K562 (cell line): ENCODE measurements around the gene GIMAP6. TPM values are rescaled to one million over a fixed set of nuclear protein-coding genes. Genes with fewer than 3 reads are reported as not detected.

ENCODE experiments used
- ATAC-seq: fragments of 200-7000 bp; cut with Tn5 transposase; 3 replicates; pipeline ENCODE4 v1.9.1; 2020; ENCODE audit warnings: moderate library complexity
- BruUV-seq: library from RNA; stranded (reverse); fragments of 400-500 nt; replicated peaks from 2 replicates; lab custom pipeline; 2021; lab: Mats Ljungman, UMichigan
- CTCF ChIA-PET: fragments of 300-600 bp; formaldehyde crosslinking; extraction: SDS; loops from one replicate; lab custom pipeline; 2021; ENCODE audit warnings: low intra/inter-chr PET ratio; lab: Yijun Ruan, JAX
- POLR2A ChIA-PET: fragments of 300-600, 350-650 bp; sonication (Branson Sonifier 250); formaldehyde crosslinking; extraction: SDS; loops from one replicate; lab custom pipeline; 2021; ENCODE audit warnings: antibody characterized with exemption, inconsistent platforms; lab: Yijun Ruan, JAX
- DNase-seq, 4 experiments: peaks; one replicate each; pipeline versions ENCODE4 v3.0.0 to v3.0.0-alpha.2; 2011 to 2018; ENCODE audit warnings: low spot score in 3 of 4, mixed read lengths in 3 of 4; ENCODE audit errors: extremely low read depth in 1 of 4
- FAIRE-seq: peaks from 2 replicates; lab custom pipeline; 2011; peaks lifted over from hg19 to GRCh38; lab: Jason Lieb, UNC
- H2AFZ ChIP-seq: 2 replicates; pipeline ENCODE4 v1.6.0; 2011; ENCODE audit warnings: low read depth, low read length, control low read depth, inconsistent platforms
- H3K27ac ChIP-seq: fragments of 200-600 bp; 3 replicates; pipeline ENCODE4 v1.8.0; 2011; ENCODE audit warnings: low read depth, mild to moderate bottlenecking, control low read depth, inconsistent platforms, low read length, moderate library complexity, mixed read lengths; ENCODE audit errors: extremely low read depth
- H3K27me3 ChIP-seq, 2 experiments: fragments of 300-600 bp in 1 of 2; 2 replicates in 1 of 2; 3 replicates in 1 of 2; pipeline versions ENCODE4 v1.6.0 to v1.8.0; 2011; ENCODE audit warnings: inconsistent platforms in 2 of 2, low read length in 2 of 2, mild to moderate bottlenecking in 1 of 2, mixed read lengths in 1 of 2, moderate library complexity in 1 of 2; ENCODE audit not compliant: control insufficient read depth in 2 of 2, insufficient read depth in 2 of 2
- H3K36me3 ChIP-seq: fragments of 300-600 bp; 3 replicates; pipeline ENCODE4 v1.8.0; 2011; ENCODE audit warnings: mild to moderate bottlenecking, low read length, inconsistent platforms; ENCODE audit not compliant: control insufficient read depth, insufficient read depth
- H3K4me1 ChIP-seq, 2 experiments: fragments of 200-600 bp in 1 of 2; replicated peaks in 1 of 2; 2 replicates in 1 of 2; 3 replicates in 1 of 2; pipeline versions ENCODE4 v1.5.1 to v1.8.0; 2011; ENCODE audit warnings: inconsistent platforms in 2 of 2, low read length in 2 of 2, mild to moderate bottlenecking in 1 of 2, mixed read lengths in 1 of 2, moderate library complexity in 1 of 2; ENCODE audit not compliant: control insufficient read depth in 2 of 2, insufficient read depth in 2 of 2
- H3K4me2 ChIP-seq: 2 replicates; pipeline ENCODE4 v1.6.1; 2011; ENCODE audit warnings: low read length, control low read depth, inconsistent platforms, mixed read lengths; ENCODE audit not compliant: insufficient read depth
- H3K4me3 ChIP-seq: fragments of 200-600 bp; sonication (generic), shearing (Covaris generic); 2 replicates; pipeline ENCODE4 v1.5.1; 2016; ENCODE audit warnings: control low read depth, inconsistent platforms
- H3K79me2 ChIP-seq: fragments of 200-600 bp; 3 replicates; pipeline ENCODE4 v1.8.0; 2011; ENCODE audit warnings: low read length, inconsistent platforms; ENCODE audit not compliant: control insufficient read depth, insufficient read depth
- H3K9ac ChIP-seq, 2 experiments: 2 replicates each; pipeline versions ENCODE4 v1.6.0 to v1.6.1; 2011; ENCODE audit warnings: low read depth in 2 of 2, low read length in 2 of 2, control low read depth in 1 of 2, inconsistent platforms in 1 of 2, mild to moderate bottlenecking in 1 of 2, mixed read lengths in 1 of 2; ENCODE audit not compliant: insufficient read depth in 1 of 2
- H3K9me1 ChIP-seq: one replicate; pipeline ENCODE4 v1.6.0; 2011; ENCODE audit warnings: inconsistent platforms, mild to moderate bottlenecking, low read length, moderate library complexity; ENCODE audit not compliant: control insufficient read depth, insufficient read depth
- H3K9me3 ChIP-seq: replicated peaks from 2 replicates; pipeline ENCODE4 v1.5.1; 2011; ENCODE audit warnings: low read depth, low read length, inconsistent platforms; ENCODE audit not compliant: control insufficient read depth, insufficient read depth
- H4K20me1 ChIP-seq: replicated peaks from 2 replicates; pipeline ENCODE4 v1.6.1; 2011; ENCODE audit warnings: low read length, inconsistent platforms, mixed read lengths; ENCODE audit not compliant: control insufficient read depth, insufficient read depth
- ATF1 ChIP-seq, 2 experiments: fragments of 450-650 bp in 1 of 2; IDR thresholded peaks; 2 replicates each; pipeline ENCODE4 v1.6.1; 2016; ENCODE audit warnings: missing compliant biosample characterization in 1 of 2, missing genetic modification characterization in 1 of 2
- CCNT2 ChIP-seq: IDR thresholded peaks from 2 replicates; pipeline ENCODE4 v1.6.1; 2011; ENCODE audit warnings: borderline replicate concordance, low read depth, mild to moderate bottlenecking, moderate library complexity, mixed read lengths, low read length; ENCODE audit not compliant: insufficient read length; ENCODE audit errors: extremely low read depth
- CHD2 ChIP-seq: IDR thresholded peaks from 2 replicates; pipeline ENCODE4 v1.6.1; 2011; ENCODE audit warnings: low read depth, low read length
- E2F6 ChIP-seq, 2 experiments: IDR thresholded peaks; 2 replicates each; pipeline ENCODE4 v1.6.1; 2011; ENCODE audit warnings: borderline replicate concordance in 1 of 2, control low read depth in 1 of 2, low read depth in 1 of 2, low read length in 1 of 2, mild to moderate bottlenecking in 1 of 2, mixed read lengths in 1 of 2, moderate library complexity in 1 of 2; ENCODE audit not compliant: insufficient read depth in 1 of 2, insufficient read length in 1 of 2, poor library complexity in 1 of 2, severe bottlenecking in 1 of 2; ENCODE audit errors: extremely low read depth in 1 of 2
- ETS1 ChIP-seq: conservative IDR thresholded peaks from 2 replicates; pipeline ENCODE4 v1.6.1; 2011; ENCODE audit warnings: low read depth, mild to moderate bottlenecking, low read length; ENCODE audit not compliant: control insufficient read depth
- KHSRP ChIP-seq: fragments of 450-650 bp; IDR thresholded peaks from 2 replicates; pipeline ENCODE4 v1.6.1; 2017
- KLF6 ChIP-seq: fragments of 250-450 bp; sonication (Bioruptor Pico); IDR thresholded peaks from 2 replicates; pipeline ENCODE4 v1.4.0; 2020; ENCODE audit warnings: mild to moderate bottlenecking, moderate library complexity, borderline replicate concordance
- MEF2A ChIP-seq: IDR thresholded peaks from 2 replicates; pipeline ENCODE4 v1.6.1; 2011; ENCODE audit warnings: low read depth, mild to moderate bottlenecking, low read length, moderate library complexity; ENCODE audit not compliant: control insufficient read depth
- MNT ChIP-seq, 2 experiments: fragments of 450-650 bp; conservative IDR thresholded peaks; 2 replicates each; pipeline ENCODE4 v1.6.1; 2017; ENCODE audit warnings: mild to moderate bottlenecking in 2 of 2, moderate library complexity in 2 of 2
- SNIP1 ChIP-seq: fragments of 450-650 bp; IDR thresholded peaks from 2 replicates; pipeline ENCODE4 v1.7.1; 2017; ENCODE audit warnings: low read depth, mild to moderate bottlenecking
- ZBTB8A ChIP-seq: fragments of 450-650 bp; IDR thresholded peaks from 2 replicates; pipeline ENCODE4 v1.6.1; 2018; ENCODE audit warnings: mild to moderate bottlenecking, moderate library complexity; ENCODE audit not compliant: partially characterized antibody
- ZC3H4 ChIP-seq: sonication (generic); formaldehyde crosslinking; IDR thresholded peaks from 2 replicates; pipeline ENCODE4 v1.9.0; 2021; ENCODE audit warnings: missing genetic modification reagents, borderline replicate concordance
- ZNF212 ChIP-seq: fragments of 450-650 bp; formaldehyde crosslinking; IDR thresholded peaks from 2 replicates; pipeline ENCODE4 v1.4.0; 2020; ENCODE audit warnings: mild to moderate bottlenecking
- ZNF239 ChIP-seq: fragments of 250-450 bp; sonication (Bioruptor Pico); IDR thresholded peaks from 2 replicates; pipeline ENCODE4 v1.4.0; 2020; ENCODE audit warnings: mild to moderate bottlenecking
- ZNF79 ChIP-seq: fragments of 250-450 bp; sonication (Bioruptor Pico); IDR thresholded peaks from 2 replicates; pipeline ENCODE4 v1.4.0; 2020; ENCODE audit warnings: low read depth, mild to moderate bottlenecking, moderate library complexity
- WGBS: fragments of 100-300 bp; shearing (Covaris generic); methylation state at CpG from one replicate; pipeline ENCODE4 v1.1.6; 2016; ENCODE audit warnings: low coverage, mixed read lengths; ENCODE audit not compliant: insufficient coverage; ENCODE audit errors: missing lambda C conversion rate; 5-methylcytosine and 5-hydroxymethylcytosine counted together
- in situ Hi-C: fragments of 300-500 bp; cut with MboI; formaldehyde crosslinking; loops from 4 replicates; pipeline ENCODE4 v1.15.0; 2018; ENCODE audit warnings: inconsistent platforms, mixed read lengths
- intact Hi-C: fragments of 100-400 bp; cut with micrococcal nuclease; formaldehyde crosslinking; loops from 2 replicates; pipeline ENCODE4 v1.14.2; 2022
- polyA plus RNA-seq, 8 experiments: library from polyadenylated mRNA; depleted of rRNA in 4 of 8; stranded (reverse) in 5 of 8; unstranded in 3 of 8; fragments of >200 nt; fragmentation: Nextera tagmentation in 2 of 8; fragmentation: Illumina TruSeq in 1 of 8; extraction: Ambion mirVana in 2 of 8; extraction: Trizol in 1 of 8; gene quantifications; 2 replicates each; pipeline versions ENCODE4 v1.2.1 to v1.2.3, GENCODE V29; 2011 to 2014; ENCODE audit warnings: inconsistent platforms in 1 of 8, missing spikeins in 1 of 8
- total RNA-seq, 7 experiments: library from RNA; depleted of rRNA in 6 of 7; stranded (reverse); fragments of >200 nt in 6 of 7; fragmentation: Illumina TruSeq in 2 of 7; extraction: Trizol in 2 of 7; gene quantifications; 2 replicates each; pipeline versions ENCODE4 v1.2.1 to v1.2.3, GENCODE V29; 2011 to 2021; ENCODE audit warnings: low replicate concordance in 1 of 7

Gene GIMAP6
- total and polyA plus RNA-seq, 9 of the 15 experiments (the other 6 are each of a cell fraction or from before 2014, with no cell fraction given): 0.04 to 0.45 (median 0.18) TPM

- TF ChIP-seq ETS1 (no peak), CHD2 (no peak), E2F6 (IDR thresholded peaks at IDR 0.05; ENCODE audit: borderline replicate concordance in 1 of 2, extremely low read depth in 1 of 2, insufficient read depth in 1 of 2, insufficient read length in 1 of 2, low read depth in 1 of 2, low read length in 1 of 2, poor library complexity in 1 of 2, severe bottlenecking in 1 of 2) (no peak), KLF6 (CRISPR knock-in tag) (no peak), ZNF79 (CRISPR knock-in tag) (no peak), ZC3H4 (CRISPR knock-in tag) (no peak), ATF1 (CRISPR knock-in tag; IDR thresholded peaks at IDR 0.05) (no peak), ATF1 (tag; IDR thresholded peaks at IDR 0.05) (no peak)
Measured at GRCh38 chr7:150666412-150666811, 34.2 kb upstream of the GIMAP6 start (continued).

- no peaks in the 10 kb centered on the region for H4K20me1 ChIP-seq
- peaks cover 2 to 18% of the 10 kb centered on the region in 2 experiments; a peak in 2 of 5 replicates for H3K27me3 ChIP-seq
- 0% methylated on average over 2 of the region's 2 CpGs for WGBS
- H3K27ac ChIP-seq: no peak overlapping the region
- no peak overlapping the region for H2AFZ ChIP-seq
- in situ Hi-C loops (no loop called here), intact Hi-C loops (no loop called here)
- H3K9ac ChIP-seq: no peak overlapping the region
- DNase-seq (no peak), FAIRE-seq (no peak), ATAC-seq (no peak)
- H3K9me1 ChIP-seq: no peaks in the 10 kb centered on the region
- H3K9me3 ChIP-seq: no peaks in the 10 kb centered on the region
- H3K79me2 ChIP-seq: no peaks in the 10 kb centered on the region
- CTCF ChIA-PET: no interaction called here
- H3K4me1 ChIP-seq: no peaks in the 10 kb centered on the region; a peak in 1 of 5 replicates
- H3K4me3 ChIP-seq: no peak overlapping the region
- H3K36me3 ChIP-seq: no peaks in the 10 kb centered on the region
- POLR2A ChIA-PET: no interaction called here
- no peak overlapping the region for H3K4me2 ChIP-seq
- no TSS peak for BruUV-seq
- TF ChIP-seq MEF2A: no peak
- no peak for TF ChIP-seq KHSRP
- TF ChIP-seq ZNF239 (CRISPR knock-in tag): no peak
- no peak for TF ChIP-seq ZNF212 (CRISPR knock-in tag)
- TF ChIP-seq SNIP1: no peak
- TF ChIP-seq ZBTB8A: no peak
- no peak for TF ChIP-seq CCNT2
- no peak for TF ChIP-seq MNT (conservative IDR thresholded peaks at IDR 0.05)
Measured at GRCh38 chr7:150665896-150666295, 33.7 kb upstream of the GIMAP6 start.
